Central memory CD4-positive, alpha-beta T cell (primary cell): ENCODE measurements around the gene LARP7.
"Not testable (repeated sequence)": the region's sequence is repeated elsewhere in the genome, so short reads cannot be mapped to it uniquely, and the experiment has no call there.

ENCODE experiments used
- DNase-seq: peaks from one replicate; pipeline ENCODE4 v3.0.0; 2022

Gene LARP7

DNA sequence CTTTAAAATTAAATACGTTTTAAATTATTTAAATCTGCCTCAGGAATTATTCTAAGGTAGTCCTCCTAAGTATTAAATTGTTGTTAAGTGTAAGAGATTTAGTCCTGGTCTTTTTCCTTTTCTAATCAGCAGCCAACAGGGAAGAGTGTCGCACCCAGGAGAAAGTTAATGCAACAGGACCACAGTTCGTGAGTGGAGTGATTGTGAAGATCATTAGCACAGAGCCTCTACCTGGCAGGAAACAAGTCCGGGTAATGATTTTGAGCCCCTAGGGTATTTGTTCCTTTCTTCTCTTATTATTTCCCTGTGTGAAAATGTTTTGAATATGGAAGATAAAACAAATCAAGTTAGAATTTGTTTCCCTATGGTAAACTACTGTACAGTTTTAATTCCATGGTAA is 13.4 kb downstream of the LARP7 start:
- DNase-seq: no peak

GRCh38 chr4:112651641-112652040 is 14.7 kb downstream of the LARP7 start:
- DNase-seq: no peak

- DNase-seq: no peak
These were observed 15.3 kb downstream of the LARP7 start for GRCh38 chr4:112652216-112652615.

GRCh38 chr4:112655270-112655669 is 18.3 kb downstream of the LARP7 start:
- no peak for DNase-seq

- DNase-seq: not testable (repeated sequence)
These were observed 19.2 kb downstream of the LARP7 start for GRCh38 chr4:112656115-112656514.

GRCh38 chr4:112664611-112665010 is 27.7 kb downstream of the LARP7 start:
- DNase-seq: no peak

GRCh38 chr4:112668131-112668530 is 31.2 kb downstream of the LARP7 start:
- DNase-seq: no peak

DNA sequence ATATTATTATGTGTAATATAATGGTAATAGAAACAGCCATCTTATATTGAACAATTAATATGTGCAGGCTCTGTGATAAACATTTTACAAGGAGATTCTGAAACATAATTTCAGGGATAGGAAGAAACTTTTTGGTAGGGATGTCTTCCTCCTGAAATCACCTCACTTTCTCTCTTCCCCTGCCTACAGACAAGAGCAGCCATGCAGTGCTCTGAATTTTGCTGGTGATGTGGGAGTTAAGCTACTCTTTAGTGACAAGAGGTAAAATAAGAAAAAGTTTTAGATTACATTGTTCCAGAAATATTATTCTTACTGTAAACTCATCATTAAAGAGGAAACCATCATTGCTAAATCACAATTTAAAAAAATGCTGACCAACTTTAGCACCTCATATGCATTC is 36.1 kb downstream of the LARP7 start:
- DNase-seq: no peak

- DNase-seq: no peak
These were observed 36.7 kb downstream of the LARP7 start for GRCh38 chr4:112673686-112674085.

DNA sequence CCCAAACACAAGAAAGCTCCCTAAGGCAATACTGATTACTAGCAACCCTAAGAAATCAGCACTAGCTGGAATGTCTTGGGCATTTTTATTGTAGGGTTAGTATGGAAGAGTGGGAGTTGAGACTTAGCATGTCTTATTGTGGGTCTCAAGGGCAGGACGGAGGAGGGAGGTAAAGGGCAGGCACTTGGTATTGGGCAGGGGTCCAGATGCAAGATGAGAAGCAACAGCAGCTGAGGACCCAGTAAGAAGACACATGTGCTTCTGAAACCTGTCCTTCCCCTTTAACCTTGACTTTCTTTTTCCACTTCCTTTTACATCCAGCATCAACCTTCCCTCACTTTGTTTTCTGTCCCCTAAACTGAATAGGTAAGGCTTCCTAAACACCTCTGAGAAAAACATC is 37.4 kb downstream of the LARP7 start:
- DNase-seq: no peak

GRCh38 chr4:112677519-112678091 is 40.7 kb downstream of the LARP7 start:
- DNase-seq: no peak

- no peak for DNase-seq
These were observed 44.1 kb downstream of the LARP7 start for GRCh38 chr4:112680996-112681395.

- DNase-seq: no peak
These were observed 56.6 kb downstream of the LARP7 start for GRCh38 chr4:112693507-112693906.

DNA sequence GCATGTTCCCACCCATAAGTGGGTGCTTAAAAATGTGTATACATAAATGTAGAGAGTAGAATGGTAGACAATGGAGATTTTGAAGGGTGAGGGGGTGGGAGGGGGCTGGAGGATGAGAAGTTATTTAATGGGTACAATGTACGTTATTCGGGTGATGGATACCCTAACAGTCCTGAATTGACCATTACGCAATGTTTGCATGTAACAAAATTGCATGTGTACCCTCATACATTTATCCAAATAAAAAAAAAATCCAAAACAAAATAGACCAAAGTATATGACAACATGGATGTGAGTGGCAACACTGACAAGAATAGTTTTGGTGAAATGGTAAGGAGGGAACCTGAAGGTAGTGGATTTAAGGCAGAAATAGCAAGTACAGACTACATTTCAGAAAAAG is 63.7 kb downstream of the LARP7 start:
- no peak for DNase-seq

GRCh38 chr4:112702892-112703291 is 65.9 kb downstream of the LARP7 start:
- no peak for DNase-seq

DNA sequence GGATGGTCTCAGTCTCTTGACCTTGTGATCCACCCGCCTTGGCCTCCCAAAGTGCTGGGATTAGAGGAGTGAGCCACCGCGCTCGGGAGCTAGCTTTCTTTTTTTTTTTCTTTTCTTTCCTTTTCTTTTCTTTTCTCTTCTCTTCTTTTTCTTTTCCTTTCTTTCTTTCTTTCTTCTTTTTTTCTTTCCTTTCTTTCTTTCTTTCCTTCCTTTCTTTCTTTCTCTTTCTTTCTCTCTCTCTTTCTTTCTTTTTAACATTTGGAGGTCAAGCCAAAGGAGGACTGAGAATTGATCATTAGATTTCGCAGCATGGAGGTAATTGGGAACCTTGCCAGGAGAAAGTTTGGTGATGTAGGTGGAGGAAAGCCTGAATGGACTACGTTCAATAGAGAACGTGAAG is 67.4 kb downstream of the LARP7 start:
- DNase-seq: no peak

DNA sequence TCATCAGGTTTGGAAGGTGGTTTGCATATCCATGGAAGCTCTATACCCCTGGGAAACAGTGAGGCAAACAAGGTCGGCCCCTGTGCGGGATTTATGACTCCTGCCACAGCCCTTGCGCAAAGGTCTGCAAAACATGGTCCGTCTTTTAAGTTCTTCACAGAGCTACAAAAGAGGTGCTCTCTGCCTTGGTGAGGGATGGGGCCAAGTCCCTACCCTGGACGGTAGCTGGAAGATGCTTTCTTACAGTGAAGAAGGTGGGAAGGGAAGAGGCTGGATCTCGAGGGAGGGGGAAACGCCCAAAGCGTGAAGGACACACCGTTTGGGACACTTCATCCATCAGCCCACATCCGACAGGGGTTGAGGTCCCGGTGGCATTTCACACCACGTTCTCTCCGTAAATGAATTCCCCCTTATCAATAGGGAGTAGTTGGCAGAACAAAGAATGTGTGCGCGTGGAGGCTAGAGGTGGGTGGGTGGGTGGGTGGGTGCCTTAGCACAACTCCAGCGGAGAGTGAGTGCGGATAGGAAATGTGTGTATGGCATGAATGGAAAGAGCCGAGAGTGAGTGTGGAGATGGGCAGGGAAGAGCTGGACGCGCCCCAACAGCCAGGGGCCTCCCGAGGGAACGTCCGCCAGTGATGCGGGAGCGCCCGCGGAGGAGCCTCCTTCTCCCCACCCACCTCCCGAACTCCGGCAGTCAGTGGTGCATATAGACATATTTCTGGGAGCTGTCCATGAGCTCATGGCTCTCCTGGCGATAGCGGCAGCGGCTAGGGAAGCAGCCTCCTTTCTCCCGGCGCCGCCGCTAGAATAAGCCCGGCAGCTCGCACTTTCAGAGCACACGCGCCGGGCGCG is 68.3 kb downstream of the LARP7 start:
- DNase-seq: no peak

DNA sequence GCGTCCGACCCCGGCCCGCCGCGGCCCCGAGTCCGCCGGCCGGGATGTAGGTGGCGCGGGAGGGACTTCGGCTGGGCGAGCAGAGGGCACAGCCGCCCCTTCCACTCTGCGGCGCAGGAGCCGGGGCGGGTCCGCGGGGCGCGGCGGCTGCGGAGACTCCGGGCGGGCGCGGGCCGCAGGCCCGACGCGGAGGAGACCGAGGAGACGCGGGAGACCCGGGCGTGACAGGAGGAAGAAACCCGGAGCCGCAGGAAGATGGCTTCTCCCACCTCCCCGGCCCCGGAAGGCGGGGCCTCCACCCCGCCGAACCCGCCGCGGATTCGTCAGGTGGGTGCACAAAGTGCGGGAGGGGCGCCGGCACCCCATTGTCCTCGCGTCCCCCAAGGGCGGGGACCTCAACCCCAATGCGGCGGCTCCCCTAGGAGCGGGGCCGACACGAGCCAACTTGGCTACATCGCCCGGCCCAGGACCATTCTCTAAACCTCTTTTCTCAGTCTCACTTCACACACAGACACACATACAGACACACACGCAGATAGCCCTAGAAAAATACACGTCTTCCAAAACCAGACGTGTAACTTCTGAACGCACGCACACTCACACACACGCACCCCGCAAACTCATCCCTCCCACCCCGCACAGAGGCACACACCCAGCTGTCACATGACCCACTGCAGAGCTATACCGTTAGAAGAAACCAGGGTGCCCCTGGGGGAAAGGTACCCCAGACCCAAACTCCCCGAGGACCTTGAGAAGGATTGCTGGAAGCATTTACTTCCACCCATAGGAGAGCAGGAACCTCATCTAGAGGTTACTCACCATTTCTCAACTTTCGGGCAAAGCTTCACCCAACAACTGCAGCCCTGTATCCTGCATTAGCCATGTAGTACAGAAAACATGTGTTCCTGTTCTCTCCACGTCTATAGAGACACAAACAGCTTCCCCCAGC is 69.2 kb downstream of the LARP7 start:
- DNase-seq: peak; percentile 10

DNA sequence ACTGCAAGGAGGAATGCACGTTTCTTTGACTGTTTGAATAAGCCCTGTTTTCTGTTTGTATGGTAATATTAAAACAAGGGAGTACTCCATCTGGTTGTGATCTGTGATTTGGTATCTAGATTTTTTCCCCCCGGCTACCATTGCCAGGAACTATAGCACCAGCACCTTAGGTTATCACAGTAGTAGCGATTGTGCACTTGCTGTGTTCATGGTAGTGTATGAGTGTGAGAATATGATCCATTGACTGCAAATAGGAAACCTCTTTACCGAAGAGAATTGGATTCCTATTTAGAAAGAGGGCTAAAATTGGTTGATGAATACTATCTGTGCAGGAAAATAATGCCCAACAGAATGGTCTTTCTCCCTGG is 69.9 kb downstream of the LARP7 start:
- no peak for DNase-seq
